ENCODE results near the gene FAM187B.

- TF ChIP-seq CTCF (conservative IDR thresholded peaks at IDR 0.05; ENCODE audit: low read depth, low read length), result no peak
- TF ChIP-seq EZH2 (IDR thresholded peaks at IDR 0.05; ENCODE audit: borderline replicate concordance, low read depth, low read length, poor library complexity, severe bottlenecking), result no peak
Observed at GRCh38 chr19:35219008-35219407, 9.5 kb downstream of the FAM187B start.

All from A673 (cell line).